Ishikawa (cell line): Measurements from ENCODE around the gene TRIO.

ENCODE experiments used
- CEBPB ChIP-seq: IDR thresholded peaks from 2 replicates; pipeline ENCODE4 v1.6.1; 2012
- CREB1 ChIP-seq: IDR thresholded peaks from 2 replicates; pipeline ENCODE4 v1.6.1; 2012; ENCODE audit warnings: low read depth
- EGR1 ChIP-seq: IDR thresholded peaks from 2 replicates; pipeline ENCODE4 v1.6.1; 2012
- EP300 ChIP-seq: IDR thresholded peaks from 2 replicates; pipeline ENCODE4 v1.6.1; 2012; ENCODE audit warnings: borderline replicate concordance
- FOXM1 ChIP-seq: IDR thresholded peaks from 2 replicates; pipeline ENCODE4 v1.6.1; 2012; ENCODE audit warnings: low read depth, borderline replicate concordance
- RAD21 ChIP-seq: IDR thresholded peaks from 2 replicates; pipeline ENCODE4 v1.6.1; 2012; ENCODE audit warnings: low read depth
- TAF1 ChIP-seq: IDR thresholded peaks from 2 replicates; pipeline ENCODE4 v1.6.1; 2012; ENCODE audit warnings: low read depth, mild to moderate bottlenecking
- TCF12 ChIP-seq: IDR thresholded peaks from 2 replicates; pipeline ENCODE4 v1.6.1; 2012; ENCODE audit warnings: low read depth
- TEAD4 ChIP-seq: IDR thresholded peaks from 2 replicates; pipeline ENCODE4 v1.6.1; 2012
- YY1 ChIP-seq: IDR thresholded peaks from 2 replicates; pipeline ENCODE4 v1.6.1; 2012; ENCODE audit warnings: low read depth
- ZBTB7A ChIP-seq: IDR thresholded peaks from 2 replicates; pipeline ENCODE4 v1.6.1; 2012; ENCODE audit warnings: low read depth
- TF ChIP-seq, protein P1 (sequence below): IDR thresholded peaks from 2 replicates; pipeline ENCODE4 v1.6.1; 2012
- TF ChIP-seq, protein P2 (sequence below): IDR thresholded peaks from 2 replicates; pipeline ENCODE4 v1.6.1; 2012; ENCODE audit warnings: low read depth, mild to moderate bottlenecking

DNA sequence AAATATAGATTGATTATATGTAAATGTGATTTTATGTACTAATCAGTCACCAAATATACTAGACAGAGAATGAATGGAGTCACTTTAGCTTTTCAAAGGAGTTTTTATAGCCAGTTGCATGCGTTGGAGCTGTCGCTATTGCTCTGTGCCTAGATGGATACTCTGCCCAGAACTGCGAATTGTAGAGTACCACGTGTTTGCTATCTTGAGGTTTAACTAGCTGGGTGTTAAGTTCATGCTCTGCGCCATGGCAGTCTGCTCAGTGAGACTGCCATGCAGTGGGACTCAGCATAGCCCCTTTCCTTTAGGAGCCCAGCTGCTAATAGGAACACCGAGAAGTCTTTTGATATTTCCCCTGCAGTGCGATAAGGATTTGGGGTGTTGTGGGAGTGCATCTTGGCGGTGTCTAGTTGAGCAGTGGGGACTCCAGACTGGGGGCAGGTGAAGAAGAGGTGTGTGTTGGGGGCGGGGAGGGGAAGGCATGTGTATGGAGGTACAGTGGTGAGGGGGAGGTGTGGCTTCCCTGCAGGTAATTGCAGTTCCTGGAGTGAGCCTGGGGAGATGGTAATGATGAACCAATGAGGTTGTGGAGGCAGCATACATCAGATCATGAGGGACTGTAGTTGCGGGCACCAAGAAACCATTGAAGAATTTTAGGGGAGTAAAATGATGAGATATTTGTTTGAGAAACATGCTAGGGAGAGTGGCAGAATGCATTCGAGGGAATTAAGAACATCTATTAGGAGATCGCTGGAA, 118.9 kb downstream of the TRIO start:
- TF ChIP-seq TAF1: no peak
- TF ChIP-seq YY1: no peak
- TF ChIP-seq EGR1: no peak
- TF ChIP-seq RAD21: no peak
- no peak for TF ChIP-seq CEBPB
- TF ChIP-seq, protein P1, sequence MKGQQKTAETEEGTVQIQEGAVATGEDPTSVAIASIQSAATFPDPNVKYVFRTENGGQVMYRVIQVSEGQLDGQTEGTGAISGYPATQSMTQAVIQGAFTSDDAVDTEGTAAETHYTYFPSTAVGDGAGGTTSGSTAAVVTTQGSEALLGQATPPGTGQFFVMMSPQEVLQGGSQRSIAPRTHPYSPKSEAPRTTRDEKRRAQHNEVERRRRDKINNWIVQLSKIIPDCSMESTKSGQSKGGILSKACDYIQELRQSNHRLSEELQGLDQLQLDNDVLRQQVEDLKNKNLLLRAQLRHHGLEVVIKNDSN: no peak
- no peak for TF ChIP-seq ZBTB7A
- no peak for TF ChIP-seq EP300
- TF ChIP-seq TEAD4: no peak
- no peak for TF ChIP-seq CREB1
- TF ChIP-seq, protein P2, sequence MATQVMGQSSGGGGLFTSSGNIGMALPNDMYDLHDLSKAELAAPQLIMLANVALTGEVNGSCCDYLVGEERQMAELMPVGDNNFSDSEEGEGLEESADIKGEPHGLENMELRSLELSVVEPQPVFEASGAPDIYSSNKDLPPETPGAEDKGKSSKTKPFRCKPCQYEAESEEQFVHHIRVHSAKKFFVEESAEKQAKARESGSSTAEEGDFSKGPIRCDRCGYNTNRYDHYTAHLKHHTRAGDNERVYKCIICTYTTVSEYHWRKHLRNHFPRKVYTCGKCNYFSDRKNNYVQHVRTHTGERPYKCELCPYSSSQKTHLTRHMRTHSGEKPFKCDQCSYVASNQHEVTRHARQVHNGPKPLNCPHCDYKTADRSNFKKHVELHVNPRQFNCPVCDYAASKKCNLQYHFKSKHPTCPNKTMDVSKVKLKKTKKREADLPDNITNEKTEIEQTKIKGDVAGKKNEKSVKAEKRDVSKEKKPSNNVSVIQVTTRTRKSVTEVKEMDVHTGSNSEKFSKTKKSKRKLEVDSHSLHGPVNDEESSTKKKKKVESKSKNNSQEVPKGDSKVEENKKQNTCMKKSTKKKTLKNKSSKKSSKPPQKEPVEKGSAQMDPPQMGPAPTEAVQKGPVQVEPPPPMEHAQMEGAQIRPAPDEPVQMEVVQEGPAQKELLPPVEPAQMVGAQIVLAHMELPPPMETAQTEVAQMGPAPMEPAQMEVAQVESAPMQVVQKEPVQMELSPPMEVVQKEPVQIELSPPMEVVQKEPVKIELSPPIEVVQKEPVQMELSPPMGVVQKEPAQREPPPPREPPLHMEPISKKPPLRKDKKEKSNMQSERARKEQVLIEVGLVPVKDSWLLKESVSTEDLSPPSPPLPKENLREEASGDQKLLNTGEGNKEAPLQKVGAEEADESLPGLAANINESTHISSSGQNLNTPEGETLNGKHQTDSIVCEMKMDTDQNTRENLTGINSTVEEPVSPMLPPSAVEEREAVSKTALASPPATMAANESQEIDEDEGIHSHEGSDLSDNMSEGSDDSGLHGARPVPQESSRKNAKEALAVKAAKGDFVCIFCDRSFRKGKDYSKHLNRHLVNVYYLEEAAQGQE: no peak
- no peak for TF ChIP-seq FOXM1
- no peak for TF ChIP-seq TCF12
